ENCODE data around the gene SYAP1. TPM values are rescaled to one million over a fixed set of nuclear protein-coding genes. Genes with fewer than 3 reads are reported as not detected.

Gene SYAP1
- total and polyA plus RNA-seq, 10 of the 15 experiments (the other 5 are each of a cell fraction or from before 2014, with no cell fraction given), result 5.9 to 29.9 (median 16.2) TPM

- Histone ChIP-seq H3K9me3 (replicated peaks; ENCODE audit: control insufficient read depth, insufficient read depth, low read length) (no peaks in the 10 kb centered on the region), H3K4me2 (ENCODE audit: control insufficient read depth, insufficient read depth) (no peak overlapping the region), H3K79me2 (ENCODE audit: control insufficient read depth, insufficient read depth, low read length) (no peaks in the 10 kb centered on the region), H2AFZ (ENCODE audit: control insufficient read depth, low read depth, low read length) (no peak overlapping the region), H4K20me1 (ENCODE audit: control insufficient read depth, insufficient read depth) (no peaks in the 10 kb centered on the region), H3K9ac (ENCODE audit: control insufficient read depth, insufficient read depth, low read length) (no peak overlapping the region), H3K36me3 (ENCODE audit: control insufficient read depth in 2 of 2, insufficient read depth in 2 of 2, low read length in 1 of 2) (no peaks in the 10 kb centered on the region), H3K4me3 (no peak overlapping the region), H3K4me1 (ENCODE audit: control insufficient read depth, insufficient read depth, low read length) (no peaks in the 10 kb centered on the region), H3K27ac (ENCODE audit: control insufficient read depth, insufficient read depth) (no peak overlapping the region), H3K27me3 (replicated peaks in 1 of 2; ENCODE audit: control insufficient read depth in 2 of 2, insufficient read depth in 2 of 2, low read length in 1 of 2) (no peaks in the 10 kb centered on the region)
- POLR2A ChIA-PET, result interaction anchor here (0.6 kb wide), 1 partner anchor 1293 kb away, joined by 5 read pairs; no protein-coding TSS in a partner anchor
- 51% methylated on average over 3 of the region's 3 CpGs for WGBS (ENCODE audit: insufficient coverage, insufficient replicate concordance, low lambda C conversion rate, missing lambda C conversion rate)
- FAIRE-seq (no peak), ATAC-seq (no peak), DNase-seq (ENCODE audit: low read depth, low spot score) (no peak)
- intact Hi-C loops (cut with micrococcal nuclease; ENCODE audit: unreplicated experiment) (loop anchor here (1.0 to 5.0 kb wide), 3 partner anchors 261 to 1200 kb away; no protein-coding TSS in a partner anchor), in situ Hi-C loops (cut with MboI) (no loop called here)
- BruUV-seq (replicated peaks), result no TSS peak
- CTCF ChIA-PET, result interaction anchor here (0.6 to 3.2 kb wide), 10 partner anchors 9 to 1221 kb away, joined by 3 to 19 read pairs (median 3); no protein-coding TSS in a partner anchor
- SMC1A ChIA-PET (ENCODE audit: uncharacterized antibody, unreplicated experiment), result interaction anchor here (0.5 to 1.1 kb wide), 3 partner anchors 9 to 159 kb away, joined by 3 read pairs; no protein-coding TSS in a partner anchor
- TF ChIP-seq CTCF (IDR thresholded peaks at IDR 0.05 in 2 of 3, conservative IDR thresholded peaks at IDR 0.05 in 1 of 3; ENCODE audit: control insufficient read depth in 2 of 3, extremely low read depth in 1 of 3, insufficient read depth in 1 of 3, low read depth in 3 of 3, low read length in 3 of 3), result no peak
- no peak for TF ChIP-seq IRF3 (IDR thresholded peaks at IDR 0.05)
- no peak for TF ChIP-seq POLR2A (IDR thresholded peaks at IDR 0.05; ENCODE audit: low read depth, low read length)
- no peak for TF ChIP-seq EP300 (IDR thresholded peaks at IDR 0.05; ENCODE audit: borderline replicate concordance in 1 of 2, control insufficient read depth in 1 of 2, low read depth in 2 of 2, low read length in 2 of 2)
- no peak for TF ChIP-seq SP1 (IDR thresholded peaks at IDR 0.05; ENCODE audit: low read depth, low read length)
- no peak for TF ChIP-seq RAD21 (IDR thresholded peaks at IDR 0.05; ENCODE audit: insufficient read depth, low read depth, low read length)
- no peak for TF ChIP-seq BCL11A (IDR thresholded peaks at IDR 0.05; ENCODE audit: low read depth, low read length)
- no peak for TF ChIP-seq MEF2B (IDR thresholded peaks at IDR 0.05; ENCODE audit: partially characterized antibody, poor library complexity, severe bottlenecking)
- RAD21 ChIA-PET (ENCODE audit: unreplicated experiment), result no interaction called here
These were observed 22.5 kb upstream of the SYAP1 start for GRCh38 chrX:16696956-16697355.
